Stimulated activated naive CD8-positive, alpha-beta T cell treated with anti-CD3 and anti-CD28 coated beads, Interleukin-15, Interleukin-2, amounts not matched to agents 100 ng/mL and 50 ng/mL, for 24 hours (primary cell): ENCODE measurements around the gene FOXRED2.

Experiments
- H3K27ac Mint-ChIP-seq: one replicate; pipeline ENCODE4 v1.8.0; 2021; ENCODE audit warnings: mild to moderate bottlenecking, mixed read lengths
- H3K27me3 Mint-ChIP-seq: one replicate; pipeline ENCODE4 v1.8.0; 2021; ENCODE audit warnings: mixed read lengths
- H3K36me3 Mint-ChIP-seq: one replicate; pipeline ENCODE4 v1.8.0; 2021; ENCODE audit warnings: low read depth, mixed read lengths
- H3K4me1 Mint-ChIP-seq: one replicate; pipeline ENCODE4 v1.8.0; 2021; ENCODE audit warnings: low read depth, mixed read lengths
- H3K4me3 Mint-ChIP-seq: one replicate; pipeline ENCODE4 v1.8.0; 2021; ENCODE audit warnings: mild to moderate bottlenecking, mixed read lengths
- H3K9me3 Mint-ChIP-seq: one replicate; pipeline ENCODE4 v1.8.0; 2021; ENCODE audit warnings: mixed read lengths

The FOXRED2 gene

GRCh38 chr22:36497910-36498665, 8.8 kb downstream of the FOXRED2 start:
- Mint-ChIP-seq H3K27me3 (no peaks in the 10 kb centered on the region), H3K27ac (no peak overlapping the region), H3K4me1 (peaks cover 6% of the 10 kb centered on the region), H3K4me3 (no peak overlapping the region), H3K36me3 (peaks cover 34% of the 10 kb centered on the region), H3K9me3 (no peaks in the 10 kb centered on the region)

DNA sequence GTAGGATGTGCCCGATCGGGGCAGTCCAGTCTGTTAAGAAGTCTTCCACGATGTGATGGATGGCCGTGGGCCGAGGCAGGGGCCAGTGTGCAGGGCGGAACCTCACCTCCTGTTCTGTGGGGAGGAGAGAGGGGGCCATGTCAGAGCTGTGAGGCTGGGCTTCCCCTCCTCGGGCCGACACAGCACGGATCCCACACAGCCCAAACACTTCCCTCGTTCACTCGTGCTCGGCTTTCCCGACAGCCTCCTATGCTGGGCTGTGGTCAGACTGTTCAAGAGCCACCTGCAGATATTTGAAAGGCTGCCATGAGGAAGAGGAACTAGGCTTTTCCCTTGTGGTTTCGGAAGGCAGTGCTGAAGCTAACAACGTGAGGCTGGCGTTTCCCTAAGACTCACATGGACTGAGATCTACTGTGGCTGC, 13.1 kb downstream of the FOXRED2 start:
- Mint-ChIP-seq H3K4me3 (no peak overlapping the region), H3K9me3 (no peaks in the 10 kb centered on the region), H3K4me1 (peaks cover 11% of the 10 kb centered on the region), H3K27ac (no peak overlapping the region), H3K36me3 (peaks cover 52% of the 10 kb centered on the region), H3K27me3 (no peaks in the 10 kb centered on the region)

GRCh38 chr22:36492109-36492508, 14.7 kb downstream of the FOXRED2 start:
- H3K4me1 Mint-ChIP-seq: peaks cover 13% of the 10 kb centered on the region
- no peaks in the 10 kb centered on the region for H3K27me3 Mint-ChIP-seq
- no peak overlapping the region for H3K4me3 Mint-ChIP-seq
- no peak overlapping the region for H3K27ac Mint-ChIP-seq
- peaks cover 46% of the 10 kb centered on the region for H3K36me3 Mint-ChIP-seq
- H3K9me3 Mint-ChIP-seq: peaks cover 3% of the 10 kb centered on the region

- Mint-ChIP-seq H3K36me3 (peaks cover 50% of the 10 kb centered on the region), H3K4me1 (peaks cover 20% of the 10 kb centered on the region), H3K9me3 (peaks cover 5% of the 10 kb centered on the region), H3K27me3 (no peaks in the 10 kb centered on the region), H3K4me3 (no peak overlapping the region), H3K27ac (no peak overlapping the region)
These were observed 15.7 kb downstream of the FOXRED2 start for GRCh38 chr22:36491155-36491554.

DNA sequence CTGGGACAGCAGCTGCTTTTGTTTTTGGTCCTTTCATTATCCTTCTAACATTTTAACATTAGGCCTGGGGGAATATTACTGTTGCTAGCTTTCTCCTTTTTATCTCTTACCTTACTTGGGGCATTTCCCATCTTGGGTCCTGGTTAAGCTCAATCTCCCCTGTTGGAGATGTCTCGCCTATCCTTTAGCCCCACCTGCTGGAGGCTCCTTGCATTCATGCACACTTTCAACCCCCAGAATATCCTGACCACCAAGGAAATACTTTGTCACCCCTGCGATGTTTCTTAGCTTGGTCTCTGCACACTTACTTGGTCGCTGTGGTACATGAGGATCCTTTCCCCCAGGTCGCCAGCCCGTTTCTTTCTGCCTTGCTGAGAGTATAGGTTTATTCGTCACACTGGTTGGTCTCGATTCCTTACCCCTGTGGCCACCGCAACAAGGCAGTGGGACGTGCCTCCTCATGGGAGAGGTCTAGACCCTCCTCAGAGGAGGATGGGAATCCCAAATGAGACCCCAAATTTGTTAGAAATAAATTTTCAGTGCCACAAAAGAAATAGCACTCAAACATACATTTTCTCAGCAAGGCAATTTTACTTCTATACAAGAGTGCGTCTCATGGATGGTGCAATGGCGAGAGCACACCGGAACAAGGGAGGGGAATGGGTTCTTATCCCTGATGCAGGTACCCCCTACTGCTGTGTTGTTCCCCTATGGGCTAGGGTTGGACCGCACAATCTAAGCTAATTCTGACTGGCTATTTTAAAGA, 20.0 kb downstream of the FOXRED2 start:
- peaks cover 30% of the 10 kb centered on the region for H3K36me3 Mint-ChIP-seq
- H3K27ac Mint-ChIP-seq: no peak overlapping the region
- H3K4me1 Mint-ChIP-seq: peaks cover 14% of the 10 kb centered on the region
- H3K4me3 Mint-ChIP-seq: no peak overlapping the region
- H3K9me3 Mint-ChIP-seq: peaks cover 5% of the 10 kb centered on the region
- no peaks in the 10 kb centered on the region for H3K27me3 Mint-ChIP-seq

- Mint-ChIP-seq H3K4me1 (peaks cover 30% of the 10 kb centered on the region), H3K4me3 (peak within 1 kb of the TSS; percentile 97), H3K36me3 (peaks cover 37% of the 10 kb centered on the region), H3K9me3 (no peaks in the 10 kb centered on the region), H3K27ac (peak within 1 kb of the TSS; percentile 97), H3K27me3 (no peaks in the 10 kb centered on the region)
These were observed 25.3 kb downstream of the FOXRED2 start, which contains the start of gene TXN2 for GRCh38 chr22:36481393-36482168. Gene TXN2, minus strand, starts transcription at chr22:36481640. Its CDS starts 803 bp downstream, at chr22:36480837.

DNA sequence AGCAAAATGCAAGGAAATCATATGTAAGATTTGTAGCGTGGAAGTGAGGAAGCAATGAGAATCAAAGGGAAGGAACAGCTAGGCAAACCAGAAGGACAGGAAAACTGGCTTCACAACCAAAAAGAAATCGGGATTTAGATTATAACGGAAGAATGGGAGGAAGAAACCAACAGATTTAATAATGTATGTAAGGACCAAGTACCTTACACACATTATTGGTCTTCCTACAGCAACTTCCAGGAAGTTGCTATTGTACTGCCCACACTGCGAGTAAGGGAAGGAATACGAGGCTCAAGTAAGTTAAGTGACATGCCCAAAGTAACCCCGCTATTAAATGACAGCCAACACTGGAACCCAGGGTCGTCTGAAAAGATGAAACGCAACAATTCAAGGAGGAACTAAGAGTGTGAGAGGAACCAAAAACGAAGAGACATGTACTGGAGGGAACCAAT, 25.9 kb downstream of the FOXRED2 start:
- Mint-ChIP-seq H3K27me3 (no peaks in the 10 kb centered on the region), H3K4me3 (peak overlapping the region; percentile 97), H3K4me1 (peaks cover 29% of the 10 kb centered on the region), H3K27ac (peak overlapping the region; percentile 97), H3K36me3 (peaks cover 36% of the 10 kb centered on the region), H3K9me3 (no peaks in the 10 kb centered on the region)

- Mint-ChIP-seq H3K36me3 (peaks cover 53% of the 10 kb centered on the region), H3K27me3 (no peaks in the 10 kb centered on the region), H3K27ac (no peak overlapping the region), H3K4me3 (peak overlapping the region; percentile 5), H3K4me1 (peaks cover 29% of the 10 kb centered on the region), H3K9me3 (no peaks in the 10 kb centered on the region)
These were observed 27.9 kb downstream of the FOXRED2 start for GRCh38 chr22:36478966-36479365.

DNA sequence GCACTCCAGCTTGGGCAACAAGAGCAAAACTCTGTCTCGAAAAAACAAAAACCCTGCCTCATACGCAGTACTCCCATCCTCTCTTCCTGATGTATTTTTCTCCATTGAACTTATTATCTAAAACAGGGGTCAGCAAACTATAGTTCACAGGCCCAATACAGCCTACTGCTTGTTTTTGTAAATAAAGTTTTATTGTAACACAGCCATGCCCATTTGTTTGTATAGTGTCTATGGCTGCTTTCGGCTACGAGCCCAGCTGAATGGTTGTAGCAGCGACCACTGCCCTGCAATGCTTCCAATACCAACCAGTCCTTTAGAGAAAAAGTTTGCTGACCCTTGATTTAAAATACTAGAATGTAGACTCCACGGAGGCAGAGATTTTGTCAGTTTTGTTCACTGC, 31.5 kb downstream of the FOXRED2 start:
- H3K9me3 Mint-ChIP-seq: no peaks in the 10 kb centered on the region
- H3K27me3 Mint-ChIP-seq: no peaks in the 10 kb centered on the region
- no peak overlapping the region for H3K4me3 Mint-ChIP-seq
- no peak overlapping the region for H3K27ac Mint-ChIP-seq
- H3K36me3 Mint-ChIP-seq: peaks cover 54% of the 10 kb centered on the region
- H3K4me1 Mint-ChIP-seq: peaks cover 15% of the 10 kb centered on the region

DNA sequence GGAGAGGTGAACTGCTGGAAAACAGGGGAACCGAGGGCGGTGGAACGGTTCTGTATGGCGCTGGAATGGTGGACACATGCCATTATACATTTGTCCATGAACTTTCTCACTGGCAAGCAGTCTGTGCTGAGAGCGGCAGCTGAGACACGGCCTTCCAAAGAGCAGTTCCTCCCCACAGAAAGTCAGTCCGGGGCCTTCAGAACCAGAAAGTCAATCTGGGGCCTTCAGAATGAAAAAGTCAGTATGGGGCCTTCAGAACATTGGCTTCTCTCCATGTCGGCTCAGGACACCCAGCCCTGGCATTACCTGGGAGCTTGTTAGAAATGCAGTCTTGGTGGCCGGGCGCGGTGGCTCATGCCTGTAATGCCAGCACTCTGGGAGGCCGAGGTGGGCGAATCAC, 34.2 kb downstream of the FOXRED2 start:
- no peak overlapping the region for H3K4me3 Mint-ChIP-seq
- no peak overlapping the region for H3K27ac Mint-ChIP-seq
- peaks cover 41% of the 10 kb centered on the region for H3K36me3 Mint-ChIP-seq

GRCh38 chr22:36471341-36471821, 35.5 kb downstream of the FOXRED2 start:
- Mint-ChIP-seq H3K36me3 (peaks cover 38% of the 10 kb centered on the region), H3K27me3 (no peaks in the 10 kb centered on the region), H3K4me1 (peaks cover 27% of the 10 kb centered on the region), H3K4me3 (no peak overlapping the region), H3K27ac (no peak overlapping the region), H3K9me3 (no peaks in the 10 kb centered on the region)

More for the DNA sequence above, 34.2 kb downstream of the FOXRED2 start:
- Mint-ChIP-seq H3K4me1 (peaks cover 18% of the 10 kb centered on the region), H3K9me3 (no peaks in the 10 kb centered on the region), H3K27me3 (no peaks in the 10 kb centered on the region)

DNA sequence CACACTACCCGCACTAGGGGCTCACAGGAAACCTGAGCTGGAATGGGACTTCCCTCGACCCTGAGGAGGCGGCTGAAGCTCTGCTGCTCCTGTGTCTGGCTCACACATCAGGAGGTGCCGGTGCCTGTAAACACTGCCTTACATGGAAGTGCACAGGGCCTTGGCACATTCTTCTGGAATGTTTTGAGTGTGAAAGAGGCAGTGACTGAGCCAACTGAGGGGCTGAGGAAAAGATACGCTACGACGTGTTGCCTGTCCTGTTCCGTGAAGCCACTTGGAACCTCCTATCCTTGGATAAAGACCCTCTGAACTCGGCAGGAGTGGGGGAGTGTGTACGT, 35.9 kb downstream of the FOXRED2 start:
- Mint-ChIP-seq H3K9me3 (no peaks in the 10 kb centered on the region), H3K36me3 (peaks cover 36% of the 10 kb centered on the region), H3K4me3 (no peak overlapping the region), H3K27ac (no peak overlapping the region), H3K27me3 (no peaks in the 10 kb centered on the region), H3K4me1 (peaks cover 30% of the 10 kb centered on the region)

DNA sequence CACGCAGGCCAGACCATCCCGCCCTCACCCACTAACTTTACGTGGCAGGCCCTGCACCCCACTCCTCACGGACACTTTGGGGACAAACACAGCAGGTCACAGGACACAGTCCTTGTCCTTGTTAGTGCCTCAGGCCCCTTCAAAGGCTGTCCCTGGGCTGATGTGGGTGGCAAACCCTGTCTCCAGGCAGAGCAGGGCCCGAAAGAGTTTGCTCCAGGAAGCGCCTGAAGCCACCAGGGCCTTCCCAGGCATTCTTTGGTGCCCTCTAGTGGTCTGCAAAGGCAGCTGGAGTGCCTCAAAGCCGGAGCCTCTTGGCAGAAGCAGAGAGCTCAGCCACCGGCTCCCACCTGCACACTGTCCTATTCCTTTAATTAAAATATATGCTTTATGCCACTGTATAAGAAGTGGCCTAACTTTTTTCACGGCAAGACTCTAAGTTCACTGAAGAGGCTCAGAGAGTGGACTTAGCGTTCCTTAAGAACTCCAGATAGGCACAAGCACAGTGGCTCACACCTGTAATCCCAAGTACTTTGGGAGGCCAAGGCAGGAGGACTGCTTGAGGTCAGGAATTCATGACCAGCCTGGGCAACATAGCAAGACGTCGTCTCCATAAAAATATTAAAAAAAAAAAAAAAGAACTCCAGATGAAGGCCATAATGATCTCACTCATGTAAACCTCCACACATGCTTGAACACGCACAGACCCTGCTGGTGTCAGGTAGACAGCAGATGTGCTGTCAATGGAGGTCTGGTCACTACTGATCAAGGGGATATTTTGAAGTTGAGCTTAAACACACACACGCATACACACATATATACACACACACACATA, 36.5 kb downstream of the FOXRED2 start:
- H3K27ac Mint-ChIP-seq: peak overlapping the region; percentile 18
- H3K27me3 Mint-ChIP-seq: no peaks in the 10 kb centered on the region
- peaks cover 30% of the 10 kb centered on the region for H3K4me1 Mint-ChIP-seq
- H3K9me3 Mint-ChIP-seq: no peaks in the 10 kb centered on the region
- H3K4me3 Mint-ChIP-seq: no peak overlapping the region
- peaks cover 30% of the 10 kb centered on the region for H3K36me3 Mint-ChIP-seq

GRCh38 chr22:36469094-36469710, 37.6 kb downstream of the FOXRED2 start:
- Mint-ChIP-seq H3K4me3 (no peak overlapping the region), H3K27me3 (no peaks in the 10 kb centered on the region), H3K27ac (no peak overlapping the region), H3K36me3 (peaks cover 21% of the 10 kb centered on the region), H3K4me1 (peaks cover 30% of the 10 kb centered on the region), H3K9me3 (no peaks in the 10 kb centered on the region)
